SK-N-SH (cell line): ENCODE results near the gene NTRK3. TPM values are rescaled to one million over a fixed set of nuclear protein-coding genes. Genes with fewer than 3 reads are reported as not detected.

Experiments
- CTCF ChIA-PET: fragments of 300-600, 350-600 bp; formaldehyde crosslinking; extraction: SDS; loops from one replicate; lab custom pipeline; 2021; lab: Yijun Ruan, JAX
- POLR2A ChIA-PET: fragments of 350-600 bp; sonication (Branson Sonifier 250); formaldehyde crosslinking; extraction: SDS; loops from one replicate; lab custom pipeline; 2020; ENCODE audit warnings: antibody characterized with exemption, inconsistent platforms; lab: Yijun Ruan, JAX
- DNase-seq: peaks from one replicate; pipeline ENCODE4 v3.0.0; 2012
- H2AFZ ChIP-seq: fragments of 200-600 bp; sonication (generic); 2 replicates; pipeline ENCODE4 v1.8.1; 2016; ENCODE audit warnings: antibody characterized with exemption, mild to moderate bottlenecking, low read depth
- H3F3A ChIP-seq: fragments of 200-600 bp; sonication (generic); replicated peaks from 2 replicates; pipeline ENCODE3; 2016; ENCODE audit warnings: antibody characterized with exemption, mild to moderate bottlenecking; ENCODE audit not compliant: insufficient read depth
- H3K27ac ChIP-seq, 2 experiments: fragments of 200-500 bp in 1 of 2; fragments of 200-600 bp in 1 of 2; sonication (Bioruptor generic) in 1 of 2; sonication (generic), shearing (Covaris generic) in 1 of 2; 2 replicates each; pipeline versions ENCODE4 v1.5.1 to v1.6.1; 2014 to 2016; ENCODE audit warnings: low read depth in 2 of 2, inconsistent platforms in 1 of 2, low read length in 1 of 2, mild to moderate bottlenecking in 1 of 2, mixed read lengths in 1 of 2
- H3K27me3 ChIP-seq: fragments of 200-600 bp; sonication (generic), shearing (Covaris generic); 2 replicates; pipeline ENCODE4 v1.6.1; 2016; ENCODE audit warnings: mixed run types; ENCODE audit not compliant: insufficient read depth
- H3K36me3 ChIP-seq, 2 experiments: fragments of 200-500 bp in 1 of 2; fragments of 200-600 bp in 1 of 2; sonication (Bioruptor generic) in 1 of 2; sonication (generic) in 1 of 2; replicated peaks in 1 of 2; 2 replicates each; pipeline versions ENCODE3 to v1.5.1; 2014 to 2016; ENCODE audit warnings: low read length in 1 of 2, mild to moderate bottlenecking in 1 of 2; ENCODE audit not compliant: insufficient read depth in 2 of 2, control insufficient read depth in 1 of 2
- H3K4me1 ChIP-seq, 2 experiments: fragments of 200-500 bp in 1 of 2; fragments of 200-600 bp in 1 of 2; sonication (Bioruptor generic) in 1 of 2; sonication (generic), shearing (Covaris generic) in 1 of 2; 2 replicates each; pipeline versions ENCODE4 v1.5.1 to v1.6.1; 2014 to 2016; ENCODE audit warnings: low read depth in 1 of 2, low read length in 1 of 2, mixed run types in 1 of 2; ENCODE audit not compliant: insufficient read depth in 2 of 2, control insufficient read depth in 1 of 2
- H3K4me2 ChIP-seq: fragments of 200-600 bp; sonication (generic), shearing (Covaris generic); 2 replicates; pipeline ENCODE4 v1.6.1; 2017; ENCODE audit warnings: mixed run types
- H3K4me3 ChIP-seq, 2 experiments: fragments of 200-500 bp in 1 of 2; fragments of 200-600 bp in 1 of 2; sonication (Bioruptor generic) in 1 of 2; sonication (generic), shearing (Covaris generic) in 1 of 2; 2 replicates each; pipeline versions ENCODE4 v1.5.1 to v1.8.1; 2014 to 2016; ENCODE audit warnings: low read depth in 2 of 2, inconsistent platforms in 1 of 2, low read length in 1 of 2, mild to moderate bottlenecking in 1 of 2, mixed read lengths in 1 of 2, moderate library complexity in 1 of 2
- H3K79me2 ChIP-seq: fragments of 200-600 bp; sonication (generic); 2 replicates; pipeline ENCODE4 v1.8.1; 2017; ENCODE audit warnings: mild to moderate bottlenecking; ENCODE audit not compliant: insufficient read depth
- H3K9ac ChIP-seq: fragments of 200-600 bp; sonication (generic); 2 replicates; pipeline ENCODE4 v1.6.1; 2017; ENCODE audit warnings: mixed run types
- H3K9me2 ChIP-seq: fragments of 200-600 bp; sonication (generic); 2 replicates; pipeline ENCODE4 v1.6.1; 2017; ENCODE audit warnings: mixed run types
- H3K9me3 ChIP-seq: fragments of 200-600 bp; sonication (generic); 2 replicates; pipeline ENCODE4 v1.6.1; 2017; ENCODE audit warnings: mixed run types, mild to moderate bottlenecking, moderate library complexity
- H4K20me1 ChIP-seq: fragments of 200-600 bp; sonication (generic); 2 replicates; pipeline ENCODE4 v1.6.1; 2017; ENCODE audit warnings: mild to moderate bottlenecking, mixed run types; ENCODE audit not compliant: insufficient read depth
- CHD2 ChIP-seq: fragments of 150-350 bp; IDR thresholded peaks from 2 replicates; pipeline ENCODE4 v1.6.1; 2018; ENCODE audit warnings: low read length; ENCODE audit not compliant: partially characterized antibody
- ELF1 ChIP-seq: IDR thresholded peaks from 2 replicates; pipeline ENCODE4 v1.4.0; 2012
- GABPA ChIP-seq: IDR thresholded peaks from 2 replicates; pipeline ENCODE4 v1.4.0; 2012; ENCODE audit warnings: low read depth, mild to moderate bottlenecking
- MAX ChIP-seq: IDR thresholded peaks from 2 replicates; pipeline ENCODE4 v1.4.0; 2012; ENCODE audit warnings: low read depth
- MEF2A ChIP-seq: IDR thresholded peaks from 2 replicates; pipeline ENCODE4 v1.4.0; 2012; ENCODE audit warnings: low read depth, borderline replicate concordance
- MXI1 ChIP-seq: IDR thresholded peaks from 2 replicates; pipeline ENCODE4 v1.6.1; 2012; ENCODE audit warnings: mild to moderate bottlenecking, low read depth, low read length, improper control_type of control experiment
- NFIC ChIP-seq: IDR thresholded peaks from 2 replicates; pipeline ENCODE4 v1.4.0; 2012; ENCODE audit warnings: borderline replicate concordance
- NRF1 ChIP-seq: IDR thresholded peaks from 2 replicates; pipeline ENCODE4 v1.6.1; 2012; ENCODE audit warnings: low read depth, mild to moderate bottlenecking, low read length
- PBX3 ChIP-seq: IDR thresholded peaks from 2 replicates; pipeline ENCODE4; 2012
- POLR2AphosphoS5 ChIP-seq: IDR thresholded peaks from 2 replicates; pipeline ENCODE4 v1.6.1; 2012; ENCODE audit warnings: low read depth, low read length
- RCOR1 ChIP-seq: fragments of 150-350 bp; IDR thresholded peaks from 2 replicates; pipeline ENCODE4 v1.6.1; 2017; ENCODE audit warnings: antibody characterized with exemption, low read length
- RXRA ChIP-seq: IDR thresholded peaks from 2 replicates; pipeline ENCODE4 v1.4.0; 2012; ENCODE audit warnings: low read depth, mild to moderate bottlenecking, borderline replicate concordance
- SIN3A ChIP-seq: IDR thresholded peaks from 2 replicates; pipeline ENCODE4 v1.6.1; 2012; ENCODE audit warnings: low read depth, mild to moderate bottlenecking, low read length, moderate library complexity, borderline replicate concordance
- SMC3 ChIP-seq: IDR thresholded peaks from 2 replicates; pipeline ENCODE4 v1.6.1; 2012; ENCODE audit warnings: low read depth, low read length, improper control_type of control experiment
- TAF1 ChIP-seq: IDR thresholded peaks from 2 replicates; pipeline ENCODE4 v1.6.1; 2012; ENCODE audit warnings: low read depth, mild to moderate bottlenecking, low read length, moderate library complexity, borderline replicate concordance
- TEAD4 ChIP-seq: IDR thresholded peaks from 2 replicates; pipeline ENCODE4 v1.4.0; 2012; ENCODE audit warnings: mild to moderate bottlenecking, borderline replicate concordance; ENCODE audit not compliant: insufficient read depth
- WGBS: methylation state at CpG from one replicate; pipeline ENCODE4 v1.1.6; 2017; ENCODE audit warnings: low lambda C conversion rate; 5-methylcytosine and 5-hydroxymethylcytosine counted together
- polyA plus RNA-seq, 3 experiments: library from polyadenylated mRNA; depleted of rRNA; stranded (reverse); fragments of >200 nt; gene quantifications; 2 replicates each; pipeline ENCODE4 v1.2.3, GENCODE V29; 2012
- TF ChIP-seq, protein P1 (sequence below): fragments of 200-600 bp; sonication (generic); IDR thresholded peaks from 2 replicates; pipeline ENCODE4 v1.6.1; 2017; ENCODE audit warnings: antibody characterized with exemption, mild to moderate bottlenecking, moderate library complexity
- TF ChIP-seq, protein P2 (sequence below): IDR thresholded peaks from 2 replicates; pipeline ENCODE4 v1.6.1; 2012; ENCODE audit warnings: mild to moderate bottlenecking, low read depth, low read length, moderate library complexity

Gene NTRK3
- polyA plus RNA-seq, 1 of the 3 experiments (the other 2 are of a cell fraction), result 2.6 TPM

GRCh38 chr15:88127432-88127790 lies 129.1 kb downstream of the NTRK3 start:
- Histone ChIP-seq H3K4me3 (no peak overlapping the region), H2AFZ (no peak overlapping the region), H3K27ac (no peak overlapping the region), H3K4me1 (peaks cover 0 to 2% of the 10 kb centered on the region in 2 experiments; a peak in 1 of 4 replicates), H3K36me3 (no peaks in the 10 kb centered on the region), H3K9me2 (no peaks in the 10 kb centered on the region), H4K20me1 (no peaks in the 10 kb centered on the region), H3F3A (no peaks in the 10 kb centered on the region)
- ChIA-PET CTCF (no interaction called here), POLR2A (no interaction called here)
- no peak for TF ChIP-seq TAF1
- TF ChIP-seq, protein P1, sequence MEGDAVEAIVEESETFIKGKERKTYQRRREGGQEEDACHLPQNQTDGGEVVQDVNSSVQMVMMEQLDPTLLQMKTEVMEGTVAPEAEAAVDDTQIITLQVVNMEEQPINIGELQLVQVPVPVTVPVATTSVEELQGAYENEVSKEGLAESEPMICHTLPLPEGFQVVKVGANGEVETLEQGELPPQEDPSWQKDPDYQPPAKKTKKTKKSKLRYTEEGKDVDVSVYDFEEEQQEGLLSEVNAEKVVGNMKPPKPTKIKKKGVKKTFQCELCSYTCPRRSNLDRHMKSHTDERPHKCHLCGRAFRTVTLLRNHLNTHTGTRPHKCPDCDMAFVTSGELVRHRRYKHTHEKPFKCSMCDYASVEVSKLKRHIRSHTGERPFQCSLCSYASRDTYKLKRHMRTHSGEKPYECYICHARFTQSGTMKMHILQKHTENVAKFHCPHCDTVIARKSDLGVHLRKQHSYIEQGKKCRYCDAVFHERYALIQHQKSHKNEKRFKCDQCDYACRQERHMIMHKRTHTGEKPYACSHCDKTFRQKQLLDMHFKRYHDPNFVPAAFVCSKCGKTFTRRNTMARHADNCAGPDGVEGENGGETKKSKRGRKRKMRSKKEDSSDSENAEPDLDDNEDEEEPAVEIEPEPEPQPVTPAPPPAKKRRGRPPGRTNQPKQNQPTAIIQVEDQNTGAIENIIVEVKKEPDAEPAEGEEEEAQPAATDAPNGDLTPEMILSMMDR, result no peak
- TF ChIP-seq, protein P2, sequence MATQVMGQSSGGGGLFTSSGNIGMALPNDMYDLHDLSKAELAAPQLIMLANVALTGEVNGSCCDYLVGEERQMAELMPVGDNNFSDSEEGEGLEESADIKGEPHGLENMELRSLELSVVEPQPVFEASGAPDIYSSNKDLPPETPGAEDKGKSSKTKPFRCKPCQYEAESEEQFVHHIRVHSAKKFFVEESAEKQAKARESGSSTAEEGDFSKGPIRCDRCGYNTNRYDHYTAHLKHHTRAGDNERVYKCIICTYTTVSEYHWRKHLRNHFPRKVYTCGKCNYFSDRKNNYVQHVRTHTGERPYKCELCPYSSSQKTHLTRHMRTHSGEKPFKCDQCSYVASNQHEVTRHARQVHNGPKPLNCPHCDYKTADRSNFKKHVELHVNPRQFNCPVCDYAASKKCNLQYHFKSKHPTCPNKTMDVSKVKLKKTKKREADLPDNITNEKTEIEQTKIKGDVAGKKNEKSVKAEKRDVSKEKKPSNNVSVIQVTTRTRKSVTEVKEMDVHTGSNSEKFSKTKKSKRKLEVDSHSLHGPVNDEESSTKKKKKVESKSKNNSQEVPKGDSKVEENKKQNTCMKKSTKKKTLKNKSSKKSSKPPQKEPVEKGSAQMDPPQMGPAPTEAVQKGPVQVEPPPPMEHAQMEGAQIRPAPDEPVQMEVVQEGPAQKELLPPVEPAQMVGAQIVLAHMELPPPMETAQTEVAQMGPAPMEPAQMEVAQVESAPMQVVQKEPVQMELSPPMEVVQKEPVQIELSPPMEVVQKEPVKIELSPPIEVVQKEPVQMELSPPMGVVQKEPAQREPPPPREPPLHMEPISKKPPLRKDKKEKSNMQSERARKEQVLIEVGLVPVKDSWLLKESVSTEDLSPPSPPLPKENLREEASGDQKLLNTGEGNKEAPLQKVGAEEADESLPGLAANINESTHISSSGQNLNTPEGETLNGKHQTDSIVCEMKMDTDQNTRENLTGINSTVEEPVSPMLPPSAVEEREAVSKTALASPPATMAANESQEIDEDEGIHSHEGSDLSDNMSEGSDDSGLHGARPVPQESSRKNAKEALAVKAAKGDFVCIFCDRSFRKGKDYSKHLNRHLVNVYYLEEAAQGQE, result no peak
- no peak for TF ChIP-seq POLR2AphosphoS5
- TF ChIP-seq TEAD4, result no peak
- TF ChIP-seq, all 33 proteins: peak for 0
- Histone ChIP-seq H3K27me3 (no peaks in the 10 kb centered on the region), H3K79me2 (no peaks in the 10 kb centered on the region), H3K4me2 (no peak overlapping the region), H3K9ac (no peak overlapping the region), H3K9me3 (no peaks in the 10 kb centered on the region)
- DNase-seq, result no peak

DNA sequence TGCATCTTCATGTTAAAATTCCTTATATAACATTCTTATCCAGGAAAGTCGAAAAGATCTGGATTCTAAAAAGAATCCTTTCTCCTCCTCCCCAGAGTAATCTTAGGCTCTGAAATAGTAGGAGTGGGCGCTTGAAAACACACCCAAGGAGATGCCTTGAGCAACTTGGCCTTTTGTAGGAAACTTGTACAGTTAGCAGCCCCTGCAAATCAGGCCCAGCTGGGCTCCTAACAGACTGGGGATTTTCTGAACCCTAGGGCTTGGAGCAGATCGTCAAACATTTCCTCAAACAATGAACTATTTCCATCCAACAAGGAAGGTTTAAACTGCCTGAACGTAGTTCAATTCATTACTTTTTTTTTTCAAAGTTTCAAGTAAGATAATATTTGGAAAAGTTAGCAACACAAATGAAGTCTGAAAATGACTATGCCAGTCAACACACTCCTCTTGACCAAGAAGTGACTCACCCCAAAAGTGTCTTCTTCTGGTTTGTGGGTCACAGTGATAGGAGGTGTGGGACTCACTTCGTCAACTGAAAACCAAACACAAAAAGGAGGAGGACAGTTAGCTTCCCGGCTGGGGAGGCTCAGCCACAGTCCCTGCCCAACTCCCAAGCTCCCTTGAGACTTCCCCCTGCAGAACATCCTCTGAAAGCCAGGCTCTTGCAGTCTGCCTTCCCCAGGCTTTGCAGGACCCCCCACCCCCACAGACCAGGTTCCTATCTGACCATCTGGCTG lies 129.7 kb downstream of the NTRK3 start:
- Histone ChIP-seq H3K4me3 (no peak overlapping the region), H3K4me1 (peaks cover 0 to 2% of the 10 kb centered on the region in 2 experiments; a peak in 1 of 4 replicates), H4K20me1 (no peaks in the 10 kb centered on the region), H3K79me2 (no peaks in the 10 kb centered on the region), H3K9ac (no peak overlapping the region), H2AFZ (no peak overlapping the region), H3F3A (no peaks in the 10 kb centered on the region), H3K4me2 (no peak overlapping the region), H3K9me2 (no peaks in the 10 kb centered on the region), H3K27ac (no peak overlapping the region), H3K36me3 (no peaks in the 10 kb centered on the region), H3K9me3 (no peaks in the 10 kb centered on the region), H3K27me3 (no peaks in the 10 kb centered on the region)
- DNase-seq, result no peak
- POLR2A ChIA-PET, result no interaction called here
- CTCF ChIA-PET, result no interaction called here
- WGBS, result 20% methylated on average over 6 of the region's 6 CpGs
- TF ChIP-seq NFIC (no peak), RCOR1 (no peak), MEF2A (no peak), SIN3A (no peak), MAX (no peak), GABPA (no peak), CHD2 (no peak), NRF1 (no peak), RXRA (no peak), SMC3 (no peak), POLR2AphosphoS5 (no peak), PBX3 (no peak), ELF1 (no peak), TAF1 (no peak), MXI1 (no peak)
- TF ChIP-seq, protein P1, result no peak
